Measurements from ENCODE around the gene FJX1. TPM values are rescaled to one million over a fixed set of nuclear protein-coding genes. Genes with fewer than 3 reads are reported as not detected.
"Not testable (repeated sequence)": the region's sequence is repeated elsewhere in the genome, so short reads cannot be mapped to it uniquely, and the experiment has no call there.

The FJX1 gene
- total RNA-seq, 1 experiment from 2014 or later = 30.0 TPM

DNA sequence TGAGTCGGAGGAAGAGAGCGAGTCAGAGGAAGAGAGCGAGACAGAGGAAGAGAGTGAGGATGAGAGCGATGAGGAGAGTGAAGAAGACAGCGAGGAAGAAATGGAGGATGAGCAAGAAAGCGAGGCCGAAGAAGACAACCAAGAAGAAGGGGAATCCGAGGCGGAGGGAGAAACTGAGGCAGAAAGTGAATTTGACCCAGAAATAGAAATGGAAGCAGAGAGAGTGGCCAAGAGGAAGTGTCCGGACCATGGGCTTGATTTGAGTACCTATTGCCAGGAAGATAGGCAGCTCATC lies 45.1 kb downstream of the FJX1 start:
- DNase-seq (ENCODE audit: extremely low read depth, low read depth) = no peak

DNA sequence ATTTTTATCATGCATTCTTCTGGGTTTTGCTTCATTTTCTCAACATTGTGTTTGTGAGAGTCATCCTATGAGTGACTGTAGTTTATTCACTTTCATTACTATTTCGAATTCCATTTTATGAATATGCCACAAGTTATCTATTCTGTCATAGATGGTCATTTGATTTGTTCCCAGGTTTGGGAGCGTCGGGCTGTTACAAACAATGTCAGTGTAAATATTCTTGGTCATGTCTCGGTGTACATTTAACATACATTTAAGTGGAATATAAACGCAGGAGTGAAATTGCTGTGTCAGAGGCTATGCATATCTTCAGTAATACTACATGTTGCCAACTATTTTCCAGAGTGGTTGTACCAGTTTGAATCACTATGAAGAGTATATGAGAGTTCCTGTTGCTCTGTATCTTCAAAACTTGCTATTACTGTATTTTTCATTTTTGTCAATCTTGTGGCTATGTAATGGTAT lies 46.7 kb downstream of the FJX1 start:
- DNase-seq (ENCODE audit: extremely low read depth, low read depth) = no peak

DNA sequence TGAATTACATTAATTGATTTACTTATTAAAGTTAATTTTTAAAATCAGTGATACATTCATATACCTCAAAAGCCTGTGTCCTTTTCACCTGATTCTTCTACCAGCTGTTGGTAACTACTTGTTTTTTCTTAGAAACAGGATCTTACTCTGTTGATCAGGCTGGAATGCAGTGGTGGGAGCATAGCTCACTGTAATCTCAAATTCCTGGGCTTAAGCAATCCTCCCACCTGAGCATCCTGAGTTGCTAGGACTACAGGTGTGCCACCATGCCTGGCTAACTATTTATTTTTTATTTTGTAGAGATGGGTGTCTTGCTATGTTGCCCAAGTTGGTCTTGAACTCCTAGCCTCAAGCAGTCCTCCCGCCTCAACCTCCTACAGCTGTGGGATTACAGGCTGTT lies 49.0 kb downstream of the FJX1 start:
- no peak for DNase-seq (ENCODE audit: extremely low read depth, low read depth)

DNA sequence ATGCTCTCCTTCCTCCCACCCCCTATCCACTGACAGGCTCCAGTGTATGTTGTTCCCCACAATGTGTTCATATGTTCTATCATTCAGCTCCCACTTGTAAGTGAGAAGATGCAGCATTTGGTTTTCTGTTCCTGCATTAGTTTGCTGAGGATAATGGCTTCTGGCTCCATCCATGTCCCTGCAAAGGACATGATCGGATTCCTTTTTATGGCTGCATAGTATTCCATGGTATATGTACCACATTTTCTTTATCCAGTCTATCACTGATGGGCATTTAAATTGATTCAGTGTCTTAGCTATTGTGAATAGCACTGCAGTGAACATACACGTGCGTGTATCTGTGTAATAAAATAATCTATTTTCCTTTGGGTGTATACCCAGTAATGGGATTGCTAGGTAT lies 50.1 kb downstream of the FJX1 start:
- not testable (repeated sequence) for DNase-seq (ENCODE audit: extremely low read depth, low read depth)

Other genes with a start within 250 kb of the FJX1 start
- gene SLC1A2, start 198.9 kb upstream of the FJX1 start, total RNA-seq (2014; rRNA removed; shearing (Covaris generic)) = not detected in 2 replicates
- gene PAMR1, start 92.8 kb upstream of the FJX1 start, total RNA-seq (2014; rRNA removed; shearing (Covaris generic)) = not detected in 2 replicates
- gene TRIM44, start 44.3 kb downstream of the FJX1 start, total RNA-seq (2014; rRNA removed; shearing (Covaris generic)) = 15.2 and 20.8 TPM in 2 replicates

Data from NCI-H460 (cell line).